ENCODE results near the gene MSANTD1. TPM values are rescaled to one million over a fixed set of nuclear protein-coding genes. Genes with fewer than 3 reads are reported as not detected.

Gene MSANTD1
- total RNA-seq, 1 donor from 2014 or later: 1.6 TPM

DNA sequence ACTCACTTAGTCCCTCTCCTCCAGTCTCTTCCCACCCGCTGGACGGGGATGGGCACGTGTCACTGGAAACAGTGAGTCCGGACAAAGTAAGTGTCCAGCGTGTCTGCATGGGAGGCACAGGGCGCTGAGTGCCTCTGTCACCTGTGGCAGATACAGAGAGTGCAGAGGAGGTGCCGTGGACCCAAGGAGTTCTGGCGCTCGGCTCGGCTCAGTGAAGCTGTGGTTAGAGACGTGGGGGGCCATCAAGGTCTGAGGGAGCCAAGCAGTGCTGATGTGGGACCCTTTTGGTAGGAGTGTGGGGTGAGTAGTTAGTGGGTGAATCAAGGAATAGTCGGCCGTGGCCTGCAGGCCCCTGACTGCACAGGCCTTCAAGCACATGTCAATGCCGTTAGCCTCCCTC, 40.1 kb upstream of the MSANTD1 start:
- FAIRE-seq (no peak), DNase-seq (ENCODE audit: low read depth) (no peak)

DNA sequence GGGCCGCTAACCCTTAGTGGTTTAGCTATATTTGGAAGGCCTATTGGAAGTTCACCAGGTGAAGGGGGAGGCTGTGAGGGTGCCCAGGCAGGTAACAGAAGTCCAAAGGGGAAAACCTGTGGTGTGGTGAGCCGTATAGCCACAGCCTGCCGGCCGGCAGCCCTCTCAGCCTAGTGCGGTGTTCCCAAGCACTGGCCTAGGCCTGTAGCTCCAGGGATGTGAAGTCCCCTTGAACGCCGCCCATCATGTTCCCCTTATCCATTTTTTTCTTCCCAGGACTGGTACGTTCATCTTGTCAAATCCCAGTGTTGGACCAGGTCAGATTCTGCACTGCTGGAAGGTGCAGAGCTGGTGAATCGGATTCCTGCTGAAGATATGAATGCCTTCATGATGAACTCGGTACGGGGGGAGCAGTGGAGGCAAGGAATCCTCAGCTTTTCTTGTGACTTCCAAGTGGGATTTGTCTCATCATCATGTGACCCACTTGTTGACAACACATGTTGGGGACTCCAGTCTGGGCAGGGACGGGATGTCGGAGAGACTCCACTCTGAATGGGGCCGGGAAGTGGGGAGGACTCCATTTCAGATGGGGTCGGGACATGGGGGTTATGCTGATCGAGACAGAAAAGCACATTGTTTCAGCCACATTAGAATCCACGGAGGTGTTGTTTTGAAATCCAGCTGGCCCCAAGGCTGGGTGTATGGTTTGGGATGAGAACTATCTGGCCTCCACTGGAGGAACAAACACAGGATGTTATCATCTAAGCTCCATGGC, 39.2 kb upstream of the MSANTD1 start:
- Histone ChIP-seq H3K4me1 (ENCODE audit: insufficient read depth, low read length) (no peaks in the 10 kb centered on the region), H3K4me2 (ENCODE audit: low read length) (no peak overlapping the region), H3K27ac (ENCODE audit: low read depth, low read length) (no peak overlapping the region), H3K9ac (ENCODE audit: low read length) (no peak overlapping the region), H3K9me3 (ENCODE audit: insufficient read depth, low read depth, low read length) (no peaks in the 10 kb centered on the region), H3K4me3 (ENCODE audit: insufficient read depth, low read depth, low read length) (no peak overlapping the region), H2AFZ (ENCODE audit: low read depth, low read length) (no peak overlapping the region), H3K36me3 (ENCODE audit: insufficient read depth, low read length) (peaks cover 40% of the 10 kb centered on the region), H4K20me1 (ENCODE audit: insufficient read depth, low read length) (no peaks in the 10 kb centered on the region), H3K27me3 (ENCODE audit: insufficient read depth, low read length) (no peaks in the 10 kb centered on the region), H3K79me2 (ENCODE audit: insufficient read depth, low read length) (no peaks in the 10 kb centered on the region)
- no peak overlapping the region for H3K4me3 Mint-ChIP-seq (ENCODE audit: unreplicated experiment)
- FAIRE-seq (no peak), DNase-seq (ENCODE audit: low read depth) (no peak)
- no peaks in the 10 kb centered on the region for H3K9me3 Mint-ChIP-seq (ENCODE audit: unreplicated experiment)
- no peak overlapping the region for H3K27ac Mint-ChIP-seq (ENCODE audit: unreplicated experiment)
- no peaks in the 10 kb centered on the region for H3K4me1 Mint-ChIP-seq (ENCODE audit: low read depth, unreplicated experiment)
- no peaks in the 10 kb centered on the region for H3K27me3 Mint-ChIP-seq (ENCODE audit: low read depth, unreplicated experiment)
- TF ChIP-seq EZH2 (IDR thresholded peaks at IDR 0.05; ENCODE audit: insufficient read depth, low read length): no peak
- peaks cover 23% of the 10 kb centered on the region for H3K36me3 Mint-ChIP-seq (ENCODE audit: low read depth, unreplicated experiment)

More for the DNA sequence above, 40.1 kb upstream of the MSANTD1 start:
- Histone ChIP-seq H2AFZ (ENCODE audit: low read depth, low read length) (no peak overlapping the region), H3K9ac (ENCODE audit: low read length) (no peak overlapping the region), H4K20me1 (ENCODE audit: insufficient read depth, low read length) (no peaks in the 10 kb centered on the region), H3K36me3 (ENCODE audit: insufficient read depth, low read length) (peaks cover 33% of the 10 kb centered on the region), H3K4me3 (ENCODE audit: insufficient read depth, low read depth, low read length) (no peak overlapping the region), H3K4me2 (ENCODE audit: low read length) (no peak overlapping the region), H3K79me2 (ENCODE audit: insufficient read depth, low read length) (no peaks in the 10 kb centered on the region), H3K27me3 (ENCODE audit: insufficient read depth, low read length) (no peaks in the 10 kb centered on the region), H3K27ac (ENCODE audit: low read depth, low read length) (no peak overlapping the region), H3K9me3 (ENCODE audit: insufficient read depth, low read depth, low read length) (no peaks in the 10 kb centered on the region), H3K4me1 (ENCODE audit: insufficient read depth, low read length) (no peaks in the 10 kb centered on the region)
- no peak for TF ChIP-seq EZH2 (IDR thresholded peaks at IDR 0.05; ENCODE audit: insufficient read depth, low read length)
- TF ChIP-seq, protein P1, sequence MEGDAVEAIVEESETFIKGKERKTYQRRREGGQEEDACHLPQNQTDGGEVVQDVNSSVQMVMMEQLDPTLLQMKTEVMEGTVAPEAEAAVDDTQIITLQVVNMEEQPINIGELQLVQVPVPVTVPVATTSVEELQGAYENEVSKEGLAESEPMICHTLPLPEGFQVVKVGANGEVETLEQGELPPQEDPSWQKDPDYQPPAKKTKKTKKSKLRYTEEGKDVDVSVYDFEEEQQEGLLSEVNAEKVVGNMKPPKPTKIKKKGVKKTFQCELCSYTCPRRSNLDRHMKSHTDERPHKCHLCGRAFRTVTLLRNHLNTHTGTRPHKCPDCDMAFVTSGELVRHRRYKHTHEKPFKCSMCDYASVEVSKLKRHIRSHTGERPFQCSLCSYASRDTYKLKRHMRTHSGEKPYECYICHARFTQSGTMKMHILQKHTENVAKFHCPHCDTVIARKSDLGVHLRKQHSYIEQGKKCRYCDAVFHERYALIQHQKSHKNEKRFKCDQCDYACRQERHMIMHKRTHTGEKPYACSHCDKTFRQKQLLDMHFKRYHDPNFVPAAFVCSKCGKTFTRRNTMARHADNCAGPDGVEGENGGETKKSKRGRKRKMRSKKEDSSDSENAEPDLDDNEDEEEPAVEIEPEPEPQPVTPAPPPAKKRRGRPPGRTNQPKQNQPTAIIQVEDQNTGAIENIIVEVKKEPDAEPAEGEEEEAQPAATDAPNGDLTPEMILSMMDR (IDR thresholded peaks at IDR 0.05; ENCODE audit: insufficient read depth, low read depth, low read length): no peak
- no peaks in the 10 kb centered on the region for H3K27me3 Mint-ChIP-seq (ENCODE audit: low read depth, unreplicated experiment)
- no peak overlapping the region for H3K4me3 Mint-ChIP-seq (ENCODE audit: unreplicated experiment)
- peaks cover 5% of the 10 kb centered on the region for H3K4me1 Mint-ChIP-seq (ENCODE audit: low read depth, unreplicated experiment)
- H3K27ac Mint-ChIP-seq (ENCODE audit: unreplicated experiment): no peak overlapping the region
- peaks cover 24% of the 10 kb centered on the region for H3K36me3 Mint-ChIP-seq (ENCODE audit: low read depth, unreplicated experiment)
- no peaks in the 10 kb centered on the region for H3K9me3 Mint-ChIP-seq (ENCODE audit: unreplicated experiment)

DNA sequence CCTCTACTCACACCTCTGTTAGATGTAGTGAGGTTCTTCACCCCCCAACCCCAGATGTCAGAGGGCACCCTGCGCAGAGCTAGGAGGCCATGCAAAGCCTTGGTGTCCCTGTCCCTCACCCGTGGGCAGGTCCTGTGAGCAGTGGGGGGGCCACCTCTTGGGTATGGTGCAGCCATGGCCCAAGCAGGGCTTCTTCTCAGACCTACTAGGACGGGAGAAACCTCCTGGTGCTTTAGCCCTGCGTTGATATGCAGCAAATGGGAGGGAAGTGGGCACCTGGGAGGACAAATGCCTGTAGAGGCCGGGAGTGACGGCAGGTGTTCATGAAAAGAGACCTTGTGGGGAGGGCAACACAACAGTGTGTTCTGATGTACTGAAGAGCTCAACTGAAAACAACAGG, 38.5 kb upstream of the MSANTD1 start:
- H3K27ac Mint-ChIP-seq (ENCODE audit: unreplicated experiment): no peak overlapping the region
- Histone ChIP-seq H3K27me3 (ENCODE audit: insufficient read depth, low read length) (no peaks in the 10 kb centered on the region), H3K4me1 (ENCODE audit: insufficient read depth, low read length) (no peaks in the 10 kb centered on the region), H3K4me2 (ENCODE audit: low read length) (no peak overlapping the region), H4K20me1 (ENCODE audit: insufficient read depth, low read length) (no peaks in the 10 kb centered on the region), H3K4me3 (ENCODE audit: insufficient read depth, low read depth, low read length) (no peak overlapping the region), H3K27ac (ENCODE audit: low read depth, low read length) (no peak overlapping the region), H3K36me3 (ENCODE audit: insufficient read depth, low read length) (peaks cover 47% of the 10 kb centered on the region), H2AFZ (ENCODE audit: low read depth, low read length) (no peak overlapping the region), H3K9me3 (ENCODE audit: insufficient read depth, low read depth, low read length) (no peaks in the 10 kb centered on the region), H3K79me2 (ENCODE audit: insufficient read depth, low read length) (no peaks in the 10 kb centered on the region), H3K9ac (ENCODE audit: low read length) (no peak overlapping the region)
- H3K9me3 Mint-ChIP-seq (ENCODE audit: unreplicated experiment): no peaks in the 10 kb centered on the region
- DNase-seq (ENCODE audit: low read depth) (no peak), FAIRE-seq (no peak)
- H3K4me1 Mint-ChIP-seq (ENCODE audit: low read depth, unreplicated experiment): no peaks in the 10 kb centered on the region
- H3K36me3 Mint-ChIP-seq (ENCODE audit: low read depth, unreplicated experiment): peaks cover 23% of the 10 kb centered on the region
- no peaks in the 10 kb centered on the region for H3K27me3 Mint-ChIP-seq (ENCODE audit: low read depth, unreplicated experiment)
- no peak overlapping the region for H3K4me3 Mint-ChIP-seq (ENCODE audit: unreplicated experiment)
- TF ChIP-seq, protein P1 (IDR thresholded peaks at IDR 0.05; ENCODE audit: insufficient read depth, low read depth, low read length): no peak
- TF ChIP-seq EZH2 (IDR thresholded peaks at IDR 0.05; ENCODE audit: insufficient read depth, low read length): no peak
